Lower lobe of right lung (tissue), 2 donors: Measurements from ENCODE around the gene PHACTR3. TPM values are rescaled to one million over a fixed set of nuclear protein-coding genes. Genes with fewer than 3 reads are reported as not detected.

Source experiments
- ATAC-seq, 2 donors: fragments of 200-7000 bp; cut with Tn5 transposase; one replicate each; pipeline ENCODE4 v1.9.1; 2020 to 2022; ENCODE audit warnings: mild to moderate bottlenecking in 2 of 2, moderate library complexity in 2 of 2
- DNase-seq: peaks from one replicate; pipeline ENCODE4 v3.0.0-alpha.2; 2020
- H3K27ac ChIP-seq: fragments of 200-600 bp; one replicate; pipeline ENCODE4 v1.8.0; 2022
- H3K27me3 ChIP-seq: fragments of 200-600 bp; one replicate; pipeline ENCODE4 v1.8.0; 2022; ENCODE audit warnings: low read depth
- H3K36me3 ChIP-seq: fragments of 200-600 bp; one replicate; pipeline ENCODE4 v1.8.0; 2022; ENCODE audit warnings: mild to moderate bottlenecking
- H3K4me1 ChIP-seq: fragments of 200-600 bp; one replicate; pipeline ENCODE4 v1.8.0; 2022
- H3K4me3 ChIP-seq: fragments of 200-600 bp; one replicate; pipeline ENCODE4 v1.8.0; 2022; ENCODE audit warnings: mild to moderate bottlenecking
- H3K9me3 ChIP-seq: fragments of 200-600 bp; one replicate; pipeline ENCODE4 v1.8.0; 2022
- intact Hi-C: fragments of 100-400 bp; cut with DNase I; formaldehyde crosslinking; loops from one replicate; pipeline ENCODE4 v1.11.0; 2022
- total RNA-seq: library from RNA; stranded (reverse); fragmentation: NEBNext Ultra II Directional; extraction: Animal tissue kit (Norgen Biotek cat#: 25700); gene quantifications from one replicate; pipeline ENCODE4 v1.2.1, GENCODE V29; 2021
- TF ChIP-seq, protein P1 (sequence below): fragments of 200-600 bp; IDR thresholded peaks from one replicate; pipeline ENCODE4 v1.8.0; 2022; ENCODE audit warnings: antibody characterized with exemption, mild to moderate bottlenecking
- donor health status: DM: no; HTN: yes; CAD: no; lungs with severe emphysema.

PHACTR3 gene
- total RNA-seq, 1 donor from 2014 or later = 9.0 TPM

DNA sequence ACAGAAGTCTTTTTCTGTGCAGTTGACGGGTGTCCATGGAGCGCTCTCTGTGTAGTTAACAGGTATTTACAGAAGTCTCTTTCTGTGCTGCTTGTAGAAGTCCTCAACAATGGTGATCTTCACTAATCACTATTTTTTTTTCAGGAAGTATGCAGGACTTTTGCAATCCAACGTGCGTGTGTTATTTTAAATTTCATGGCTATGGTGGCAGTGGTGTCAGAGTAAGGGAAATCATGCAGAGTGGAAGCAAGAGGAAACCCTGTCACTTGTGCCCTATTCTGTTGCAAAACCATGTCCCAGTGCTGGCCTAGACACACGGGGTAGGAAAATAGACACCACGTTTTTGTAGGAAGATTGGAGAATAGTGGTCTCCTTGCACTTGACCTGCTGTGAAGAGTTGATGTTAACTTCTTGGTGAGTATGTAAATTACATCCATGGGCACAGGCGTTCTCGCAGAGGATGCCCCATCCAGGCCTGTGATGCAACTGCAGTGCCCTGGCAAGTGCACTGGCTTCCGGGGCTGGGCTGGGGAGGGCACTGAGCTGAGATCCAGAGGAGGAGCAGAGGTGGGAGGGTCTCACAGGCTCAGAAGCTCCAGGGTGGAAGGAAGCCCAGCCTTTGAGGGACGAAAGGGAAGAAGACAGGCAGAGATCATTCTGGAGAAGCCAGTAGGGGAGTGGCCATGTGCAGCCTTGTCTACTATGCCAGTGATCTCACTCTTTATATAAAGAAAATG lies 182.6 kb downstream of the PHACTR3 start:
- no peak overlapping the region for H3K4me3 ChIP-seq
- peaks cover 10% of the 10 kb centered on the region for H3K27me3 ChIP-seq
- ATAC-seq (no peak), DNase-seq (no peak)
- intact Hi-C loops = loop anchor here (10.0 kb wide), 1 partner anchor 58 kb away; no protein-coding TSS in a partner anchor
- H3K9me3 ChIP-seq = peaks cover 2% of the 10 kb centered on the region
- H3K27ac ChIP-seq = no peak overlapping the region
- H3K4me1 ChIP-seq = no peaks in the 10 kb centered on the region
- H3K36me3 ChIP-seq = no peaks in the 10 kb centered on the region
- TF ChIP-seq, protein P1, sequence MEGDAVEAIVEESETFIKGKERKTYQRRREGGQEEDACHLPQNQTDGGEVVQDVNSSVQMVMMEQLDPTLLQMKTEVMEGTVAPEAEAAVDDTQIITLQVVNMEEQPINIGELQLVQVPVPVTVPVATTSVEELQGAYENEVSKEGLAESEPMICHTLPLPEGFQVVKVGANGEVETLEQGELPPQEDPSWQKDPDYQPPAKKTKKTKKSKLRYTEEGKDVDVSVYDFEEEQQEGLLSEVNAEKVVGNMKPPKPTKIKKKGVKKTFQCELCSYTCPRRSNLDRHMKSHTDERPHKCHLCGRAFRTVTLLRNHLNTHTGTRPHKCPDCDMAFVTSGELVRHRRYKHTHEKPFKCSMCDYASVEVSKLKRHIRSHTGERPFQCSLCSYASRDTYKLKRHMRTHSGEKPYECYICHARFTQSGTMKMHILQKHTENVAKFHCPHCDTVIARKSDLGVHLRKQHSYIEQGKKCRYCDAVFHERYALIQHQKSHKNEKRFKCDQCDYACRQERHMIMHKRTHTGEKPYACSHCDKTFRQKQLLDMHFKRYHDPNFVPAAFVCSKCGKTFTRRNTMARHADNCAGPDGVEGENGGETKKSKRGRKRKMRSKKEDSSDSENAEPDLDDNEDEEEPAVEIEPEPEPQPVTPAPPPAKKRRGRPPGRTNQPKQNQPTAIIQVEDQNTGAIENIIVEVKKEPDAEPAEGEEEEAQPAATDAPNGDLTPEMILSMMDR = no peak

DNA sequence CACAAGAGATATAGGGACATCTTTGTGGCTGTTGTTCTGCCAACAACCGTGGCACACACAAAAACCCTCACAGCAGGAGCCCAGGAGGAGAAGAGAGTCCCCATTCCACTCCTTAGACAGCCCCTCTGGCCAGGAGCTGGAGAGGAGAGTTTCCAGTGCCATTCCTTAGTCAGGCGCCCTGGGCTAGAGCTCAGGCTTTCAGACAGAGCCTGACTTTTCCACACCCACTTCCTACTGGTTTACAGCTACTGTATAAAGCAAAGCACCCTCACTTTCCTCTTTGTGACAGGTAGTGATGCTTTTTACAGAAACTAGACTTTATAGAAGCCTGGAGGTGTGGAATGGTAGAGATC lies 183.2 kb downstream of the PHACTR3 start:
- TF ChIP-seq, protein P1 = no peak
- Histone ChIP-seq H3K4me3 (no peak overlapping the region), H3K27ac (no peak overlapping the region), H3K27me3 (peaks cover 15% of the 10 kb centered on the region), H3K36me3 (no peaks in the 10 kb centered on the region), H3K9me3 (peaks cover 8% of the 10 kb centered on the region), H3K4me1 (no peaks in the 10 kb centered on the region)
- ATAC-seq (no peak), DNase-seq (no peak)
- intact Hi-C loops = loop anchor here (10.0 kb wide), 1 partner anchor 57 kb away; no protein-coding TSS in a partner anchor

DNA sequence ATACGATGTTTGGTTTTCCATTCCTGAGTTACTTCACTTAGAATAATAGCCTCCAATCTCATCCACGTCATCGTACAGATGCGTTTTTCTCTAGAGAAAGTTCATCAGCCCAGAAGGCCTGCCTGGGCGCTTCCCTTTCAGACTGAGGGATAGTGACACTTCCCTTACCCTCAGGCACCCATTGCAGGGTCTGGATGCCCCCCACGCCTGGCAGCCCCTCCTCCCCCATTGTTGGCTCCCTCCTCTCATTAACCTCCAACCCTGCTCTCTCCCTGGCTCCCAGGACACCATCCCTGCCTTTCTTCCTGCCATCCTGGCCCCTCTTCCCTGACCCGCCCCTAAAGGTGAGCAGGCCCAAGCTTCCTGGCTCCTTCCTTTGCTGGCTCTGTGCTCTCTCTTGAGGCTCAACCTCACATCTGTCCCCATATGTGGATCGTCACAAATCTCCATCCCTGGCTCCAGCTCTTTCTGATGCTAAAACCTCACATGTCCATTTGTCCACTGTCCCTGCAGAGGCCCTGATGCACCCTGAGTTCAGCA lies 183.9 kb downstream of the PHACTR3 start:
- ATAC-seq (no peak), DNase-seq (no peak)
- H3K9me3 ChIP-seq = peaks cover 13% of the 10 kb centered on the region
- no peaks in the 10 kb centered on the region for H3K4me1 ChIP-seq
- intact Hi-C loops = loop anchor here (10.0 kb wide), 1 partner anchor 57 kb away; no protein-coding TSS in a partner anchor
- H3K27ac ChIP-seq = no peak overlapping the region
- TF ChIP-seq, protein P1 = no peak
- no peak overlapping the region for H3K4me3 ChIP-seq
- H3K36me3 ChIP-seq = no peaks in the 10 kb centered on the region
- H3K27me3 ChIP-seq = peaks cover 15% of the 10 kb centered on the region

DNA sequence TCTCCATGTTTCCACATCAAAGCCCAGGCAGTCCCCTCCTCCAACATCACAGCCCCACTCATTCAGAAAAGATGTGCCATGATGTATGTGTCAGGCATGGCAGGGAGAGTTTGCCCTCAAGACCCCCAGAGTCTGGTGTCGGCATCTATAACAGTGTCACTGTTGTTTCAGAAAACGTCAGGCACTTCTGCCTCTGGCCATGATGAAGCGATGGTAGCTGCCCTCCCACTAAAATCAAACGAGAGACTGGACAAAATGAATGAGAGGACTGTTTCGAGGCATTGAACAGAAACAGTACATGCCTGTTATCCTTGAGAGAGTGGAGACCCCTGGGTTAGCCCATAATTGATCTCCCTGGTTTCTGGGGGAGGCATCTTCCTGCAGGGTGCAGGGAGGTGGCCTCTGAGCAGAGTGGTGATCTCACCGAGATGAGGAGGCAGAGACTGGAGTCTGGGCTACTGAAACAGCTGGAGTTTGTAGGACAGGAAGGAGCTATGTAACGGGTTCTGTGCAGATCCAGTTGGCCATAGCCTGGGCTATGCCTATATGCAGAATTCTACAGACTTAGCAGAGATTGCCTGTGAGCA lies 184.6 kb downstream of the PHACTR3 start:
- Histone ChIP-seq H3K27me3 (peaks cover 9% of the 10 kb centered on the region), H3K27ac (no peak overlapping the region), H3K4me1 (no peaks in the 10 kb centered on the region), H3K36me3 (no peaks in the 10 kb centered on the region), H3K9me3 (peaks cover 13% of the 10 kb centered on the region), H3K4me3 (no peak overlapping the region)
- intact Hi-C loops = loop anchor here (10.0 kb wide), 1 partner anchor 56 kb away; no protein-coding TSS in a partner anchor
- TF ChIP-seq, protein P1 = no peak
- ATAC-seq (no peak), DNase-seq (no peak)

DNA sequence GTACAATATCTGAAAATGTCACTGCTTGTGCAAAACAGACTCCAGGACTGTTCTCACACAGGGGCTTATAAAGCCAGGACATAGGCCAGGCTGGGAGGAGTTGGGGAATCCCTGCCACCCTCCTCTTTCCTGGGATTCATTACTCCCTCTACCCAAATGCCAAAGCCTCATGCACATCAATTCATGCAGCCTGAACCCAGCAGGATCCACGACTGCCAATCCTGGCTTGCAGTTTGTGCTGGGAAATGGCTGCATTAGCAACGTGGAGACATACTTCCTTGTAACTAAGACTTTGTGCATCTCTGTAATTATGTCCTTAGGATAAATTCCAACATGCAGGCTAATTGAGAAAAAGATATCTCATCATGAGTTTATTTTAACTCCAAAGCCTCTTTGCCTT lies 185.3 kb downstream of the PHACTR3 start:
- intact Hi-C loops = loop anchor here (10.0 kb wide), 1 partner anchor 55 kb away; no protein-coding TSS in a partner anchor
- no peak for ATAC-seq

More for the DNA sequence above, 185.3 kb downstream of the PHACTR3 start:
- no peak overlapping the region for H3K27ac ChIP-seq
- H3K27me3 ChIP-seq = peaks cover 9% of the 10 kb centered on the region
- H3K4me3 ChIP-seq = no peak overlapping the region
- no peaks in the 10 kb centered on the region for H3K36me3 ChIP-seq
- TF ChIP-seq, protein P1 = no peak
- DNase-seq = no peak
- H3K4me1 ChIP-seq = no peaks in the 10 kb centered on the region
- peaks cover 13% of the 10 kb centered on the region for H3K9me3 ChIP-seq
